GM18858 (cell line): Measurements from ENCODE around the gene NAA60.

Experiments used
- ATAC-seq: cut with Tn5 transposase; IDR thresholded peaks from one replicate; pipeline ENCODE4 v1.9.1; 2021; ENCODE audit not compliant: unreplicated experiment

The NAA60 gene

DNA sequence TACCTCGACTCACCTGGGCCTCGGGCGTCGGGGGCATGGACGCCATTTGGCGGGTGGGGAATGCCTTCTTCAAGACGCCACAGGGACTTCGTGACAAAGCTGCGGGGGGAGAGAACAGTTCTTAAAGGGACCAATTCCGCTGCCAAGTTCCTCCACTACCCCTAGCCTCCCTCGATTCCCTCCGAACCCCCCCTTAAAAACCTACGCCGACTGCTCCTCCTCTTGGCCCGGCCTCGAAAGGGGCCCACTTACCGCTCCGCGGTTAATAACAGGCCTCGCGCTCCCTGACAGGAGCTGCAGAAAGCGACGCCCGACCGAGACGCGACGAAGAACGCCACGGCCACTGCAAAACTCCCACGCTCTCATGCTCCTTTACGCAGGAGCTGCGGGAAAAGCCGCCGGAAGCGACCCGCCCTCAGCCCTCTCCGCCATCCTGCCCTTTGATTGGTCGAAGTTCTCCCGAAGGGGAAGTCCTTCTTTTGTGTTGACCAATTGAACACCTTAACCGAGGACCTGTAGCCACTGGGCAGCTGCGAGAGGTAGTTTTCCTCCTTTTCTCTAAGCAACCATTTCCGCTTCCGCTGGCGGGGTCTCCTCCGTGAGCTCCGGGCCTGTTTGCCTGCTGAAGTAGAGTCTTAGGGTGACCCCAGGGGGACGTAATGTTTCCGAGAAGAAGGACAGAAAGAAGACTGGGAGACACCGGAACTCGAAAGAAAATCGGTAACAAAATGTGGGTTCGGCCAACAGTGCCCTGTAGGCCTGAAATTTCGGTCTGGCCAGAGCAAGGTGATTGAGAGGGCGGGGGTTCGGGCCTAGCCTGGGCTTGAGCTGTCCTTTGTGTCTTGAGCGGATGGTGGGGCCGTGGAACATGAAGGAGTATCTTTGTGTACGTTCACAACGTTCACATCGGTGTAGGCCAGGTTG is at the start of gene NAA60, which contains the start of gene ZNF597:
Gene NAA60 (plus strand): TSS at position 573 of the 924 bp plus-strand sequence. CDS start 32,548 bp downstream, outside the sequence.
Gene ZNF597 (minus strand): TSS at position 397 of the 924 bp plus-strand sequence. CDS start 351 bp downstream, at position 46.
- ATAC-seq, result peak; percentile 84

DNA sequence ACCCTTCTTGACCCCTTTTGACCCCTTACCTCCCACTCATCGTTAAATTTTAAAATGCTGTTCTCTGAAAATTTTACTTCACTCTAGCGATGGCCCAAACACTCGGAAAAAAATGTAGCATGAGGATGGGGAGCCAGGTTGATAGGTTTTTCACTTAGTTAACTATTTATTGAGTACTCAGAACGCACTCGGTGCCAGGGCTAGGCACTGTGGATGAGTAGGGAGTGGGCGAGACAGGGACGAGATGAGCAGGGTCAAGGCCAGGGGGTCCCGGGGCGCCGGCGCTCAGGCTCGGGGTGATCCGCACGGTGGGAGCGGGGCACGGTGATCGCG is 43.1 kb upstream of the NAA60 start:
- ATAC-seq, result no peak

DNA sequence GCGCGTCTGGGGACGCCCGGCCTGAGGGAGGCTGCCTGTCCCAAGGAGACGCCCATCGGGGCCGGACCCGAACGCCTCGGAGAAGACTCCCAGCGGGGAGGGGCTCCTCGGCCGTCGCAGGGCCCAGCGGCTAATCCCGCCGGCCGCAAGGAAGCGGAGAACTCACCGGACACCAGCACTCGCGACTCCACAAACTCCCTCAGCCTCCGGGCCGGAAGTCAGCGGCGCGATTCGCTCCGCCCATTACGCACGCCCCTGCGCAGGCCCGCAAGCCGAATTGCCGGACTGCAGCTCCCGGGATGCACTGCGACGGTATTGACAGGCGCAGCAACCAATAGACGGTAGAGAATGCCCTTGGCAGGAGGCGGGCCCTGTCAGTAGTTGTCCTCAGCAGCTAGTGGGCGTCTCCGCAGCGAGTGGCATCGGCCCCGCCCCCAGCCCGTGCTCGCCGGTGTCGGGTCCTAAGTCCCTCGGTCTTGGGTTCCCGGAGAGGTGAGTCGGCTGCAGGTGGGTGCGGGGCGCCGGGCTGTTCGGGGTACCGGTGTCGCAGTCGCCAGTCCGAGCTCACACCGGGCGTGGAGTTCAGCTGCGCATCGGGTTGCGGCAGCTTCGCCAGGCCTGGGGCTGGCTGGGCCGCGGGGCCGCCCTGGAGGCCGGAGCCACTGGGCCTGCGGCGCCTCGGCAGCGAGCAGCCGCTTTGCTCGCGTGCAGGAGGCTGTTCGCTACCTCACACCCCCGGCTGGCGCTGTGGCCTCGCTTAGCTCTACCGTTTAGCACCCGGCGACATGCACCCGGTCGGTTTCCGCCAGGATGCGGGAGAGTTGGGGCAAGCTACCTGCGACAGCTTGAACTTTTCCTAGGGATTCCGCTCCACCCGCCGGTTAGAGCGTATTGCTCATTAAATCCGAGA is 42.4 kb upstream of the NAA60 start, which contains the start of the genes ZNF174 and ZSCAN32:
Gene ZNF174 (plus strand): TSS at position 437 of the 910 bp plus-strand sequence. CDS start 790 bp downstream, outside the sequence.
Gene ZSCAN32 (minus strand): TSS at position 226 of the 910 bp plus-strand sequence. CDS start 3,447 bp downstream, outside the sequence.
- ATAC-seq, result peak; percentile 94

DNA sequence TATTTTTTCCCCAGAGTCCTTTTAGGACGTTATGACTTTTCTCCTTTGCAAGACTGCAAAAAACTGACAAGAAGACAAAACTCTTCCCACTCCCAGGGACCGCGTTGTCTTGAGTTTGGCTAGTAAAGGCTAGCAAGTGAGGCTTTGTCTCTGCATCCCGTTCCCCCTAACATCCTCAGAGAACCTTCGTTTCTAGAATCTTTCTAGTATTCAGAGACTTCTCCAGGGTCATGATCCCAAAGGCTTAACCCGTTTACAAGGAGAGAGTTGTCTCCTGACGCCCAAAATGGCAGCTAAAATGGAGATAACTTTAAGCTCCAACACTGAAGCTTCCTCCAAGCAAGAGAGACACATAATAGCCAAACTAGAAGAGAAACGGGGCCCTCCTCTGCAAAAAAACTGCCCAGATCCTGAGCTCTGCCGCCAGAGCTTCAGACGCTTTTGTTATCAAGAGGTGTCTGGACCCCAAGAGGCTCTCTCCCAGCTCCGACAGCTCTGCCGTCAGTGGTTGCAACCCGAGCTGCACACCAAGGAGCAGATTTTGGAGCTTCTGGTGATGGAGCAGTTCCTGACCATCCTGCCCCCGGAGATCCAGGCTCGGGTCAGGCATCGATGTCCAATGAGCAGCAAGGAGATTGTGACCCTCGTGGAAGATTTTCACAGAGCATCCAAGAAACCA is 41.6 kb upstream of the NAA60 start:
- no peak for ATAC-seq

DNA sequence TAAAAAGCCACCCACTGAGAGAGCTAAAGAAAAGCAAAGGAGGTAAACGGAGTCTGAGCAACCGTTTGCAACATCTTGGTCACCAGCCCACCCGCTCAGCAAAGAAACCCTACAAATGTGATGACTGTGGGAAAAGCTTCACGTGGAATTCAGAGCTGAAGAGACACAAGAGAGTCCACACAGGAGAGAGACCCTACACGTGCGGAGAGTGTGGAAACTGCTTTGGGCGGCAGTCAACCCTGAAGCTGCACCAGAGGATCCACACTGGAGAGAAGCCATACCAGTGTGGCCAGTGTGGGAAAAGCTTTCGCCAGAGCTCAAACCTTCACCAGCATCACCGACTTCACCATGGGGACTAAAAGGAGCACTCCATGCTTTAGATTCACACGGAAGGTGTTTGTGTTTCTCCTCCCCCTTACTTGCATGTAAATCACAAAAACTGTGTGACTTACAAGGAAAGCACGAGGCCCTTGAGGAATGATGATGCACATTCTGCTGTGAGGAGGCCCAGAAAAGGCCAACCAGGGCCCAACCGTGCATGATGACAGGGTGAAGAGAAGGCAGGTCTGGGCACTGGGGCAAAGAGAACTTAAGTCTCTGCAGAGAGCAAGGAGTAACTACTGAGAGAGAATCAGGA is 34.8 kb upstream of the NAA60 start:
- ATAC-seq, result no peak

DNA sequence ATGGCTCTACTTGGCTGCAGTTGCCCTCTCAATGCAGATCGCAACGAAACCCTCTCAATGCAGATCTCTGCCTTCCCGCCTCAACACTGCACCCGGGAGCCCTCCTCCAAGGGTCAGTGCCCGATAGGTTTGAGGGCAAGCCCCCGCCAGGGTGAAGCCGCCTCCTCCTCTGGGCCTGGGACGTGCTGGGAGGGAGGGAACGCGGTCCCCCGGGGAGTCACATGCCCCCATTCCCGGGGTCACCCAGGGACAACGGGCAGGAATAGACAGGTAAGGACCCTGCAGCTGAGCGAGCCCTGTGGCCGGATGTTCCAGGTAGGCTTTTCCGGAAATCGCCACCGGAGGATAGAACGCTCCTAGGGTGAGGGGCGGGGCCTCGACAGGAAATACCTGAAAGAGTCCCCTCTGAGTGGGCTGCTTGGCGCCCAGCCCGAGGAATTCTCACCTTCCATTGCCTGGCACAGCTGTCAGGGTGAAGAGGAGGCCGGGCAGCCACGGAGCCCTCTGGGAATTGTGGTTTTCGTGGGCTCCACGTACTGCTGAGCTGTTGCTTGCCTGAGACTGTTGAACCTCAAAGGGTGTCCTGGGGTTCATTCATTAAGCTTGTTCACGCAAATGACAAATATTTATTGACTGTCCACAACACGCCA is 29.6 kb upstream of the NAA60 start:
- ATAC-seq, result no peak

DNA sequence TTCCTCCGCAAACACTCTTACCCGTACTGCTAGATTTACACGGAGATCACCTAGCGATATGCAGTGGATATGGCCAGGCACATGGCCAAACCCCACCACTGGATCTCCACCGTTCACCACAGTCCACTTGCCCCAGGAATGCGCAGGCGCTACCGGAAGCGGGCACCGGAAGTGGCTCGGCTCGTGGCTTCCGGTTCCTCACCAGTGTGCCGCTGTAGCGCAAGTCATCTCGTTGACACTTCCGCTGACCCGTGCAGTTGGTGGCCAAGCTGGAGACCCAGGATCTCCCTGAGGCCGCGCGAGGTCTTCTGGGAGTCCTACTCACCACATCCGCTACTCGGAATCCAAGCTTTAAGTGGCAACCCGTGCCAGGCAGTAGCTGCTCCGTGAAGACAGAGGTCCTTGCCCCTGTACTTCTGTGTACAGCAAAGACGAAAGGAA is 11.7 kb upstream of the NAA60 start:
- ATAC-seq, result no peak

DNA sequence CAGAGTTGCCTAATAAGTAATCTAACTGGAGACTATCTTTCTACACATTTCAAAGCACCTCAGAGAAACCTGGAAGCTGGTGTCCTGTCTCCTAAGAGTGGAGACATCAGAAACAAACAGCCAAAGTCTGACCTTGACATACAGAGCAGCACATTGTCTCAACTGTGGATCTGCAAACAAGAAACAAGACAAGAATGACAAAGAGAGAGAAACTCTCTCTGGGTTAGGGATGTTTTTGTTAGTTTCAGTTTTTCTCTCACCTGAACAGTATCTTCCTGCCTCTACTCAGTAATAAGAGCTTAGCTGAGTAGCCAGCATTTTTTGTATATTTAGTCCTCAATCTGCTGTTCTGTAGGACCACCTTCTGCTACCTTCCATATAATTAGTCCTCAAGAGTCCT is 9.1 kb upstream of the NAA60 start:
- no peak for ATAC-seq

DNA sequence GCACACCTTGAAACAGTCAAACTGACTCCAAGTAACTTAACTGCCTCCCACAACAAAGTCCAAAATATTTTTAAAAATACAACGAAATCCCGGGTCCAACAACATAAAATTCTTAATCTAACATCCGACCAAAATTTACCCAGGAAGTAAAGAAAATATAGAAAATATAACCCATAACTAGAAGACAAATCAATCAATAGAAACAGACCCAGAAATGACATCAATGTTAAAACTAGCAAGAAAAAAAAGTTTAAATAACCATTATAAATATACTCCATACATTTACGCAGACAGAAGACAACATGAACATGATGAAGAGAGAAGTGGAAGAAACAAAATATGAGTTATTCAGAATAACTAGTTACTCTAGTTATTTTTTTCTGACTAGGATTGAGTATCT is 3.8 kb upstream of the NAA60 start:
- ATAC-seq, result no peak

DNA sequence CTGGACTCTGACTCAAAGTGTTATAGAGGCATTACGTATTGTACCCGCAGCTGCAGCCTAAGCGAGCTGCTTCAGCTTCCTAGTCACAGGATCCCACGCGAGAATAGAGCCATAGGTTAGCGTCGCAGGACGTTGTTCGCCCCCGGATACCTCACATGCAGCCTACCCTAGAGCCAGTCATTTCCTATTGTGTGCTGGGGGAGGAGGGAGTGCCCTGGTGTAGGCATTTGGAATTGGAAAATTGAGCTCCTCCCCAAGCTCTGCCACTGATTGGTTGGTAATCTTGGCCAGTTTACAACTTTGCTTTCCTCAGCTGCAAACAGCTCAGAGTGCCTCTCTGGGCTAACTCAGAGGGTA is 530 bp downstream of the NAA60 start:
- ATAC-seq, result no peak

DNA sequence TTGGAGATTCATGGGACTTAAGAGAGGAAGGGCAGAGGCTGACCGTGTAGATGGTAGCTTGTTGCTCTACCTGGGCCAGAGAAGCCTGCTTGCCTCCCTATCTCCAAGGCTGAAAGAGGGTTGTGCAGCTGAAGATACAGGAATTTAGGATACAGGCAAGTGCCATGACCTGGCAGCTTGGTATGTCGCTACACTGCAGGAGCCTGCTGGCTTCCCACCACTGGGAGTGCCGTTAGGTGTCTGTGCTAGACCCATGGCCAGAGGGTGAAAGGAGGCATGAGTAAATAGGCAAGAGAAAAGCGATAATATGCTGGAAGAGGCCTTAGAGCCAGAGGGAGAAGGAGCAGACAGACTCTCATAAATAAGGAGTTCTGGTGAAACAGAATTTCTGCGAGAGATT is 10.6 kb downstream of the NAA60 start:
- no peak for ATAC-seq

DNA sequence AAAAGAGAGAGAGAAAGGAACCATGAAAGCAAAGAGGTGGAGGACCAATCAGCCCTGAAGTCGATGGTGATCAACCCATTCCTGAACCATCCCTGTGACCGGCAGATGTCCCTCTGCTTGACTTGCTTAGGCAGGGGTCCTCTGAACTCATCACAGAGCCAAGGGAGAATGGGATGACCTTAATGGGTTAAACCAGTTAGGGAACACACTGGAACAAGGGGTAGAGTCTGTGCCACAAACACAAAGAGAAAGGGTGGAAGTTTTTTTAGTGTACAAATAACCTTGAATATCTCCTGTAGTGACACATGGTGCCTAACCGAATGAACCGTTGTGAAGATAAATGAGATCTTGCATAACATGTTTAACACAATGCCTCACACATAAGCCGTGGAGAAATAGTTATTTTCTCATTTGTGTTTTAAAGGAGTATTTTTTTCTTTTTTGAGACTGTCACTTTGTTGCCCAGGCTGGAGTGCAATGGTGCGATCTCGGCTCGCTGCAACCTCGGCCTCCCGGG is 11.2 kb downstream of the NAA60 start:
- ATAC-seq, result no peak

DNA sequence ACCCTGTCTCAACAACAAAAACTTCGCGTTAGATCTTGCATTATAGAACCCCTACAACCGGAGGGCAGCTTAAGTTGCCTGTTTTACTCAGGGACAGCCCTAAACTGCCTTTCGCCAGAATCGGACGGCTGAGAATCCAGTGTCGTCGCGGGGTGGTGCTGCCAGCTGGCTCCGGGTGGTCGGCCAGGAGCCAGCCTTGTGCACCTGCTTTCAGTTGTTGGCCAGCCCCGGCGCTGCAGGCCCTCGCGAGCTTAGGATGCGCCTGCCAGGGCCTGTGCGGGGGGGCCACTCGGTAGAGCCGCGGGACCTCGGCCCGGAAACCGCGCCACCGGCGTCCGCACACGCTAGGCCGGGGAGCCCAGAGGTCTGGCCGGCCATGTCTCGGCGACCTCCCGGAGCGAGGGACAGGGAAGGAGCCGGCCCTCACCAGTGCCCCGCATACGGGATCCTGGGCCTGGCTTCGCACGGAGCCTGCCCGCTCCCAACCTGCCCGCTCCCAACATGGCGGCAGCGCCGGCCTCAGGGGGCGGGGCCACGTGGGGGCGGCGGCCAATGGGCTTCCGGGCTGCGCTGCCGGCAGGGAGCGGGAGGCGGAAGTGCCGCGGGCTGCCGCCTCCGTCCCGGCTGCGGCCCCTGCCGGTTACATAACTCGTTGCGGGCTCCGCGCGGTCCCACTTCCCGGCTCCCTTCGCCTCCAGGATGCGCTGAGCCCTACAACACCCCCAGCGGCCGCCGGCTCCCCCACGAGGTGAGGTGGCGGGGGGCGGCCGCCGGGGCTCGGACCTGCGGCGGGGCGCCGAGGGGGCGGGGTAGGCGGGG is 14.2 kb downstream of the NAA60 start:
- ATAC-seq, result peak; percentile 61

DNA sequence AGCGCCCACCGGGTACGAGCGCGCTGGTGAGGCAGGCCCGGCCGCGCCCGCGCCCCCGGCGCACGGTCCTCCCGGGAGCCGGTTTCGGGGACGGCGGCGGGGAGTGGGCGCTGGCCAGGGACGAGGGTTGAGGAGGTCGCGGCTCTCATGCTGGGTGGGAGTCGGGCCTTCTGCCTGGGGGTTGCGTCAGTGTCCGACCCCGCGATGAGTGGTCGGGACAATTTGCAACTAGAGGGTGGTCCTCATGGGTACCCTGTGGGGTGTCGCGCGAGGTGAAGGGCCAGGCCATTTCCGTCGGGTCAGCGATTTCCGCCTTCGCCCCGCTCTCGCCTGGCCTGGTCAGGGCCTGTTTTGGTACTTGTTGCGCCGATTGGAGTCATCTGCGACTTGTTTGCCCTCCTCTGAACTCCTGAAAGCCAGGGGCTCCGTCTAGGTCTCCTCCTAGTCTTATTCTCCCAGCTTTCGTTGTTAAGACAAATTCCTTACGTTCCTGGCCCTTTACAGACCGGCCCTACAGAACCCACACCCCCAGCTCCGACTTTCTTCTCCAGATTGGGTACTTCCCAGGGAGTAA is 14.9 kb downstream of the NAA60 start:
- no peak for ATAC-seq

DNA sequence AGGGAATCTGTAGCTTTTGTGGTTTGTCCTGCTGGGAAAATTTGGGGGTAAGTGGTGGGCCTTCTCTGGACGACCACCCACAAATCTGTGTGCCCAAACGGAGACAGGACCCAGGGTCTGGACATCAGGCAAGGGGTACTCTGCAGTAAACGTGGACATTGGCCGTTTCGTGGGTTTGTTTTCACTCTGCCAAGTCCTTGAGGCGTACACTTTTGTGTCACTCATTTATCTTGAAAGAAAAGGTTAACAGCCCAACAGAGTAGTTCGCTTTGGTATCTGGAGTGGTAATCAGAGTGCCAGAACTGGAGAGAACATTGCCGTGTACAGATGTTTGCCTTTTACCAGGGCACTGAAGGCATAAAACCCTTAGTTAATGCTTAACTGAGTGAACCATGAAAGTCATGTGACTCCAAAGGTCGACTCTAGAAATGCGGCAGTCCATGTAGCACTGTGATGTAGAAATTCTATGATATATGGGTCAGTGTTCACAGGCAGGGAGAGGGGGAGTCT is 15.4 kb downstream of the NAA60 start:
- no peak for ATAC-seq

DNA sequence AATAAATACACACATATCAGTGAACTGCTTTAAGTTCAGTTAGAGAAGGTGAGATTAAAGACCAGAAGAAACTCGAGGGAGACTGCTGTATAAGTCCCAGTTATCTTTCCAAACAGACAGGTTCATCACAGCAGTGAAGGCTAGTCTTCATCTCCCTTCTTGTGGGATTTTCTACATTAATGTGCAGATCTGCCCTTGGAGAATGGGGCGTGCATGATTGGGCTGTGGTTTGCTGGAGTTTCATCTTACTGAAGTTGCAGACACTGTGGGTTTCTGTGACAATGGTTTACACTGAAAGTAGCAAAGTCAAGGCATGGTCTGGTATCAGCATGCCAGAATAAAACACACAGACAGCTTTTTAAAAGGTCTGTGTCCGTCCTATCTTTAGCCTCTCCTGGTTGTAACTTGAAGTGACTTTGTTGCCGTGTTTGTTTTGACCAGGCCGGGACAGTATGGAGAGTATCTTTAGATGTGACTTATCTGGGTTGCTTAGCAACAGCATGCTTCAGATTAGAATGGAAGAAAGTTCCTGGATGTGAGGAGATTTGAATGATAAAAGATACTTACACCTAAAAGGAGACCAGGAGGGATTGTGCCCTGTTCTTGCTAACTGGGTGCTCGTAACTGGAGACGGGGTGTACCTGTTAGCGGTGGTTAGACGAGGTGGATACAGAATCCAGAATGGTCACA is 16.1 kb downstream of the NAA60 start:
- no peak for ATAC-seq

DNA sequence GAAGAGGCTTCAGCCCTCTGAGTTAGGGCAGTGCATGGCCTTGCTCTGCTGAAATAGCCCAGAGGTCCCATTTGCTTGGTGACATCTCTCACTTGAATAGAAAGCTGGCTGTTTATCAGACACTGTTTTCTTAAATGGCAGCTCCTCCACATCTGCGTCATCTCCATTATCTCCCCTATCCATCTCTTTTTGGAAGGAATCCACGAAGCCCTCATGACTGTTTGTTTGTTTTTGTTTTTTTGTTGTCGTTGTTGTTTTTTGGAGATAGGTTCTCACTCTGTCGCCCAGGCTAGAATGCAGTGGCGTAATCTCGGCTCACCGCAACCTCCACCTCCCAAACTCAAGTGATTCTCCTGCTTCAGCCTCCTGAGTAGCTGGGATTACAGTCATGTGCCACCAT is 16.6 kb downstream of the NAA60 start:
- ATAC-seq, result no peak

DNA sequence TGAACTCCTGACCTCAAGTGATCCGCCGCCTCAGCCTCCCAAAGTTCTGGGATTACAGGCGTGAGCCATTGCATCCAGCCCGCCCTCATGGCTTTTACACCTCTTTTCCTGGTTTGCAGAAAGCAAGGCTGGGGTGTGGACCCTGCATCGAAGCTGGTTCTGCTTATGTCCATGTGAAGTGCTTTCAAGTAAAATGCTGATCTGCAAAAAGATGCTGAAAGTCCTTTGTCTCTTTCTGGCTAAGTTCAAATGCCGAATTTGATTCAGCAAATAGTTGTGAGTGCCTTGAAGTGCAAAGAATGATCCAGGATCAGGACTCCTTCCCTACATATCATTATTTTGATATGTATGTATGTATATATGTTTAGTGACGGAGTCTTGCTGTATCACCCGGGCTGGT is 17.1 kb downstream of the NAA60 start:
- ATAC-seq, result no peak
